KMS-11 (cell line): Measurements from ENCODE around the gene TLK1.

ENCODE experiments used
- H2AFZ ChIP-seq: fragments of 200-600 bp; sonication (generic); 2 replicates; pipeline ENCODE4 v1.6.1; 2016; ENCODE audit warnings: antibody characterized with exemption, mixed run types, low read depth
- H3K27ac ChIP-seq: fragments of 200-600 bp; sonication (generic); 2 replicates; pipeline ENCODE4 v1.6.1; 2016; ENCODE audit warnings: mild to moderate bottlenecking, mixed run types
- H3K27me3 ChIP-seq: fragments of 200-600 bp; sonication (generic); 2 replicates; pipeline ENCODE4 v1.6.1; 2017; ENCODE audit warnings: mild to moderate bottlenecking, low read depth, mixed run types, moderate library complexity; ENCODE audit not compliant: insufficient read depth
- H3K36me3 ChIP-seq: fragments of 200-600 bp; sonication (generic); 2 replicates; pipeline ENCODE4 v1.6.1; 2017; ENCODE audit warnings: mild to moderate bottlenecking, mixed run types; ENCODE audit not compliant: insufficient read depth
- H3K4me1 ChIP-seq: fragments of 200-600 bp; sonication (generic); 2 replicates; pipeline ENCODE4 v1.6.1; 2016; ENCODE audit warnings: mild to moderate bottlenecking, low read depth, mixed run types; ENCODE audit not compliant: poor library complexity, severe bottlenecking
- H3K4me2 ChIP-seq: fragments of 200-600 bp; sonication (generic); 2 replicates; pipeline ENCODE4 v1.7.0; 2016; ENCODE audit warnings: mild to moderate bottlenecking, mixed run types
- H3K4me3 ChIP-seq: fragments of 200-600 bp; sonication (generic); IDR thresholded peaks from 2 replicates; pipeline ENCODE4 v1.6.1; 2017; ENCODE audit warnings: low read depth, low read length, mixed read lengths; ENCODE audit not compliant: insufficient read depth
- H3K79me2 ChIP-seq: fragments of 200-600 bp; sonication (generic); 2 replicates; pipeline ENCODE4 v1.6.1; 2016; ENCODE audit warnings: low read depth, mixed run types; ENCODE audit not compliant: insufficient read depth
- H3K9ac ChIP-seq: fragments of 200-600 bp; sonication (generic); 2 replicates; pipeline ENCODE4 v1.6.1; 2016; ENCODE audit warnings: mild to moderate bottlenecking, mixed run types
- H4K20me1 ChIP-seq: fragments of 200-600 bp; sonication (generic); 2 replicates; pipeline ENCODE4 v1.6.1; 2016; ENCODE audit warnings: mild to moderate bottlenecking, mixed run types; ENCODE audit not compliant: insufficient read depth
- TF ChIP-seq, protein P1 (sequence below): fragments of 200-600 bp; sonication (generic); conservative IDR thresholded peaks from 2 replicates; pipeline ENCODE4 v1.6.1; 2017; ENCODE audit warnings: low read depth, mild to moderate bottlenecking, antibody characterized with exemption, low read length, moderate library complexity, mixed read lengths

TLK1 gene

DNA sequence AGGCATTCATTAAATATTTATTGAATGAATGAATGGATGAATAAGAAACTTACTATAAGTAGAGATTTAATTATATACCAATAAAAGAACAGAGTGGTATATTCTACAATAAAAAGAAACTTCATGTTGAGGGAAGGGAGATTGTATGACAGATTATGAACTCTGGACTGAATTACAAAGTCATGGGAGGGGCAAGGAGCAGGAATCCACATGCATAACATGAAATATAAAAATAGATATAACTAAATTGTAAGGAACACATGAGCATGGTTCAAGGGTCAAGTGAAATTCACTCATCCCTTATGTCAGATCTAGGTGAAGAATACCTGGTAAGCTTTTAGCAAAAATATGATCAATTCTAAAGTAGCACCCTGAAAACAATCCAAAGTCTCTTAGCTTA lies 27.1 kb upstream of the TLK1 start:
- Histone ChIP-seq H2AFZ (no peak overlapping the region), H3K4me1 (no peaks in the 10 kb centered on the region), H3K4me2 (no peak overlapping the region), H4K20me1 (no peaks in the 10 kb centered on the region), H3K27ac (no peak overlapping the region), H3K79me2 (no peaks in the 10 kb centered on the region), H3K9ac (no peak overlapping the region), H3K4me3 (no peak overlapping the region), H3K36me3 (no peaks in the 10 kb centered on the region), H3K27me3 (no peaks in the 10 kb centered on the region)
- TF ChIP-seq, protein P1, sequence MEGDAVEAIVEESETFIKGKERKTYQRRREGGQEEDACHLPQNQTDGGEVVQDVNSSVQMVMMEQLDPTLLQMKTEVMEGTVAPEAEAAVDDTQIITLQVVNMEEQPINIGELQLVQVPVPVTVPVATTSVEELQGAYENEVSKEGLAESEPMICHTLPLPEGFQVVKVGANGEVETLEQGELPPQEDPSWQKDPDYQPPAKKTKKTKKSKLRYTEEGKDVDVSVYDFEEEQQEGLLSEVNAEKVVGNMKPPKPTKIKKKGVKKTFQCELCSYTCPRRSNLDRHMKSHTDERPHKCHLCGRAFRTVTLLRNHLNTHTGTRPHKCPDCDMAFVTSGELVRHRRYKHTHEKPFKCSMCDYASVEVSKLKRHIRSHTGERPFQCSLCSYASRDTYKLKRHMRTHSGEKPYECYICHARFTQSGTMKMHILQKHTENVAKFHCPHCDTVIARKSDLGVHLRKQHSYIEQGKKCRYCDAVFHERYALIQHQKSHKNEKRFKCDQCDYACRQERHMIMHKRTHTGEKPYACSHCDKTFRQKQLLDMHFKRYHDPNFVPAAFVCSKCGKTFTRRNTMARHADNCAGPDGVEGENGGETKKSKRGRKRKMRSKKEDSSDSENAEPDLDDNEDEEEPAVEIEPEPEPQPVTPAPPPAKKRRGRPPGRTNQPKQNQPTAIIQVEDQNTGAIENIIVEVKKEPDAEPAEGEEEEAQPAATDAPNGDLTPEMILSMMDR = no peak

DNA sequence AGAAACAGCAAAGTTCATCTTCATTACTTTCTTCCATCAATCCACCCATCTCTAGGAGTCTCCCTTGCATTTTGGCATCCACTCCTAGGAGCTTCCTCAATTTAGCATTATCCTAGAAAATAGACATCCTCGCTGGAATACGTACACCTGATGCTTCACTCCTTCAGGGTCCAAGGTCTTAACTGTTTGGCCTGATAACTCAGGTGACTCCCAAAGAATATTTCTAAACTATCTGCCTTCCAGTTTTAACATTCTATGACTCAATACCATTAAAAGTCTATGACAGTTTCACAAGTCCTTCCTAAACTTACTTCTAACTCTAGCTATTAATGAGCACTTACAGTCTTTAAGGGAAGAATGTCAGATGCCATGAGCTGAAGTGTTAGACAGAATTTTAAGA lies 26.5 kb upstream of the TLK1 start:
- no peaks in the 10 kb centered on the region for H4K20me1 ChIP-seq
- no peaks in the 10 kb centered on the region for H3K27me3 ChIP-seq
- H3K36me3 ChIP-seq = no peaks in the 10 kb centered on the region
- no peaks in the 10 kb centered on the region for H3K4me1 ChIP-seq
- TF ChIP-seq, protein P1 = no peak
- no peak overlapping the region for H3K4me2 ChIP-seq
- no peak overlapping the region for H2AFZ ChIP-seq
- no peak overlapping the region for H3K4me3 ChIP-seq
- H3K79me2 ChIP-seq = no peaks in the 10 kb centered on the region
- H3K27ac ChIP-seq = no peak overlapping the region
- H3K9ac ChIP-seq = no peak overlapping the region

DNA sequence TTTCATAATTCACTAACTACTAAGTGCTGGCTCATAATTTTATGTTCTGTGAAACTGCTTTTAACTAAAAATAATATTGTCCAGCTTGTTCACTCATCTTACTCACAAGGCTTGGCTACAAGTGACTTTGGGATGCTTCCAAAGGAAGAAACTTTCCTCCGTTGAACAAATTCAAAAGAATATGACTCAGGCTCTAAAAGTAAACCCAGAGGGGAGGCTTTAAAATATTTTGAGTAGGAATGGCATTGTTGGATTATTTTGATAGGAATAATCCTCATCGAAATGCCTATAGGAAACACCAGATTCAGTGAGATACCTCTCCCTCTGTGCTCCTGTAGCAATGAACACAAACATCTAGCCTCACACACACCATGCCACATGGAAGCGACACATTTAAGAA lies 25.2 kb upstream of the TLK1 start:
- no peaks in the 10 kb centered on the region for H4K20me1 ChIP-seq
- H3K4me2 ChIP-seq = no peak overlapping the region
- H3K4me3 ChIP-seq = no peak overlapping the region
- no peaks in the 10 kb centered on the region for H3K36me3 ChIP-seq
- H3K27me3 ChIP-seq = no peaks in the 10 kb centered on the region
- no peaks in the 10 kb centered on the region for H3K79me2 ChIP-seq
- H3K27ac ChIP-seq = no peak overlapping the region
- TF ChIP-seq, protein P1 = no peak
- no peak overlapping the region for H2AFZ ChIP-seq
- H3K9ac ChIP-seq = no peak overlapping the region
- no peaks in the 10 kb centered on the region for H3K4me1 ChIP-seq

- H3K27me3 ChIP-seq = no peaks in the 10 kb centered on the region
- H3K79me2 ChIP-seq = no peaks in the 10 kb centered on the region
- TF ChIP-seq, protein P1 = no peak
- H3K4me1 ChIP-seq = no peaks in the 10 kb centered on the region
- H3K27ac ChIP-seq = no peak overlapping the region
- no peak overlapping the region for H3K4me3 ChIP-seq
- H4K20me1 ChIP-seq = no peaks in the 10 kb centered on the region
- H3K4me2 ChIP-seq = no peak overlapping the region
- no peak overlapping the region for H3K9ac ChIP-seq
- H3K36me3 ChIP-seq = no peaks in the 10 kb centered on the region
- H2AFZ ChIP-seq = no peak overlapping the region
These were observed 24.6 kb upstream of the TLK1 start for GRCh38 chr2:171185165-171185818.
